IMR-90 (cell line): ENCODE data around the gene CRISPLD2.

ENCODE experiments used
- BHLHE40 ChIP-seq: fragments of 150-350 bp; IDR thresholded peaks from 2 replicates; pipeline ENCODE4 v1.6.1; 2016; ENCODE audit warnings: mild to moderate bottlenecking, low read depth, low read length
- CEBPB ChIP-seq: IDR thresholded peaks from 2 replicates; pipeline ENCODE4 v1.6.1; 2012; ENCODE audit warnings: low read depth, low read length, improper control_type of control experiment
- CTCF ChIP-seq: conservative IDR thresholded peaks from 2 replicates; pipeline ENCODE4 v1.5.1; 2012; ENCODE audit warnings: mild to moderate bottlenecking, low read depth, low read length, improper control_type of control experiment
- MAFK ChIP-seq: IDR thresholded peaks from 2 replicates; pipeline ENCODE4 v1.6.1; 2012; ENCODE audit warnings: low read depth, low read length, improper control_type of control experiment
- MAZ ChIP-seq: IDR thresholded peaks from 2 replicates; pipeline ENCODE4 v1.6.1; 2012; ENCODE audit warnings: low read depth, mild to moderate bottlenecking, low read length, improper control_type of control experiment, moderate library complexity, borderline replicate concordance
- MXI1 ChIP-seq: IDR thresholded peaks from 2 replicates; pipeline ENCODE4 v1.6.1; 2012; ENCODE audit warnings: low read depth, mild to moderate bottlenecking, low read length, moderate library complexity, borderline replicate concordance
- POLR2A ChIP-seq: IDR thresholded peaks from 2 replicates; pipeline ENCODE4 v1.6.1; 2012; ENCODE audit warnings: mild to moderate bottlenecking, low read depth, low read length
- RAD21 ChIP-seq: IDR thresholded peaks from 2 replicates; pipeline ENCODE4 v1.6.1; 2012; ENCODE audit warnings: low read length, improper control_type of control experiment
- RCOR1 ChIP-seq: IDR thresholded peaks from 2 replicates; pipeline ENCODE4 v1.6.1; 2012; ENCODE audit warnings: mild to moderate bottlenecking, low read length, improper control_type of control experiment; ENCODE audit not compliant: insufficient replicate concordance
- RFX5 ChIP-seq: IDR thresholded peaks from 2 replicates; pipeline ENCODE4 v1.8.0; 2012; ENCODE audit warnings: low read depth, mild to moderate bottlenecking, low read length, moderate library complexity
- USF2 ChIP-seq: fragments of 150-350 bp; IDR thresholded peaks from 2 replicates; pipeline ENCODE4 v1.6.1; 2017; ENCODE audit warnings: mild to moderate bottlenecking, antibody characterized with exemption, low read length, low read depth

GRCh38 chr16:84844559-84845495 is 25.0 kb downstream of the CRISPLD2 start:
- TF ChIP-seq RAD21 (no peak), CTCF (no peak), MAFK (no peak), POLR2A (no peak), MAZ (no peak), USF2 (no peak), RCOR1 (no peak), MXI1 (no peak), RFX5 (no peak), BHLHE40 (no peak), CEBPB (no peak)
